Measurements from ENCODE around the gene DGKB.

DGKB gene

DNA sequence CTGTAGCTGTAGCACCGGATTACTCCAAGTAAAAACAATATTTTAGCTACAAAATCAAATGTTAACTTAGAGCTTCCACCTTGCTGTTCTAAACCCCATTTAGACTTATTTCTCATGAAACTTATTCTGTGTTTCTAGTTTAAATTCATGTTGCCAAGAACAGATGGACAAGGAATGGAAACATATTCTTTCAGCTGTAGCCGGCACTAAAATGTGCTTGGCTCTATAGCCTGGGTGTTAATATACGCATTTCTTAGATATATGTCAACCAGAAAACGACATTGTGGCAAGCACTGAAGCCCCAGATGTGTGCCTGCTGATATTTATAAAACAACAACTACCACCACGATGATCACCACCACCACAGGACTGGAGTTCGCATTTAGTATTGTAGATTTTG is 722.8 kb downstream of the DGKB start:
- DNase-seq = no peak

DNA sequence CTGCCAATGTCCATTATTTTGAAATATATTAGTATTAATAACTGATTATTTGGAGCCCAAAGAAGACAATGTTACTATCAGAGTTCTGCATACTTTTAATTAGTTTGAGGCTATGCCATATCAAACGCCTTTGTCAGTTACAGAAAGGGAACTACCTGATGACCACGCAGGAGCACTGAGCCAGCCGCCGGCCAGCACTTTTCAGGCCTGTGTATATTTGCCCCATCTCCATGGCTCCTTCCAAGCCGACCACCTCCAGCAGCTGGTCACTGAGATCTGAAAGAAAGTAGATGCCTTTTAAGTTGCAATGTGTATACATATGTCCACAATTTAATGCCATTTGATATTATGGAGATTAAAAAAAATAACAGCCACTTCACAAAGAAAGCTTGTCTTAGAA is 724.7 kb downstream of the DGKB start:
- no peak for DNase-seq

DNA sequence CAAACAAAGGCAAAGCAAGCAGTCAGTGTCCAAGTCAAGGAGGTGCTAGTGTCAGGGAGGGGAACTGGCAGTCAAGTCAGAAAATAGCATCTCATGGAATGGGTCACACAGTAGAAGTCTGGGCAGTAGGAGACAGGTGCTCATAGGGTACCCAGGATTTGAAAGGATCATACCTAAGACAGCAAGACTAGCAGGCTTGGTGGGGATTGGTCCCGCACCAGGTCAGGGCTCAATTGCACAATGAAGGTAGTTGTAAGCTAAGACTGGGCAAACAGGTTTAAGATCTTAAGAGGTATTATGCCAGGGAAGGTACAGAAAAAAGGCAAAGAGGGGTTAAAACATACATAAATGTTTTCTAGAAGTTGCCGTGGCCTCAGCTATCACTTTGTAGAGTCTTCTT is 731.7 kb downstream of the DGKB start:
- no peak for DNase-seq

DNA sequence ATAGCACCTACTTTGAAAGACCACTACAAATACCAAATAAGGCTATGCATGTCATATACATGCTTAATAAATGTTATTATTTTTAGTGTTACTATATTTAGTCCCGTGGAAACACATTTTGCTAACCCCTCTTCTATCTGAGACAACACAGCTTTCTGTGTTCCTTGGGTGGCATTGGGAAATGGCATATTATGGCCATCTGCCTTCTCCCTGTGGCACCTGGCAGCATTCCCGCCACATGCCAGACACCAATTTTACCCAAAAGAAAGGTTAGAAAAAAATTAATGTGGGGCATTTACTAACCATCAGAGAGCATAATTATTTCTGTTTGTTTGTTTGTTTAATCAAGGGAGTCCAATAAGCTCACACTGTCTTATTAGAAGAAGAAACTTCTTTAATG is 744.4 kb downstream of the DGKB start:
- no peak for DNase-seq

DNA sequence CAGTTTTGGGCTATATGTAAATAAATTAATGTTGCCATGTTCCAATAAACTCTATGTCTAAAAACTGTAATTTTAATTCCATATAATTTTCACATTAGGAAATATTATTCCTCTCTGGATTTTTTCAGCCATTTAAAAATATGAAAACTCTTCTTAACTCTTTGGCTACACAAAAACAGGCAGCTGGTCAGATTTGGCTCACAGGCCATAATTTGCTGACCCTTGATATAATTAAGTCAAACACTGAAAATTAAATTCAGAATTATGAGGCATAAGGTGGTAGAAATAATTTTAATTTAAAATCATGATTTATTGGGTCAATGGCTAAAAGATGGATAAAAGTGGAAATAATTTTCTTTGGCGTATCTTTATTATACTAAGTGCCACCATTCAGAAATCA is 746.1 kb downstream of the DGKB start:
- DNase-seq = no peak

DNA sequence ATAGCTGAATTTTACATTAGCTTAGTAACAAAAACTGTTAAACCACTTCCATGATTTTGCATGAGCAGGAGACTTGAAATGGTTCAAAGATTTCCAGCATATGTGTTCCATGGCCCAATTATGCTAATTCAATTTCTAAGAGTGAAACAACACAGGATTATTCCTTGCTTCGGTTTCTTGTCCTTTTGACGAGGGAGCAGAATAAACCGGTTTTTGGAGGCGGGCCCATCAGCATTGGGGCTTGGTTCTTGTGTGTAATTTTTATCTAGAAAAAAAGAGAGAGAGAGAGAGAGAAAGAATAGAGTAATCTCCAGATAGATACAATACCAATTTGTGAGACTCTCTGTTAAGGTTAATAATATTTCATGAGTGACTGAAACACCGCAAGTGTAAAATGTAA is 753.6 kb downstream of the DGKB start:
- DNase-seq = no peak

DNA sequence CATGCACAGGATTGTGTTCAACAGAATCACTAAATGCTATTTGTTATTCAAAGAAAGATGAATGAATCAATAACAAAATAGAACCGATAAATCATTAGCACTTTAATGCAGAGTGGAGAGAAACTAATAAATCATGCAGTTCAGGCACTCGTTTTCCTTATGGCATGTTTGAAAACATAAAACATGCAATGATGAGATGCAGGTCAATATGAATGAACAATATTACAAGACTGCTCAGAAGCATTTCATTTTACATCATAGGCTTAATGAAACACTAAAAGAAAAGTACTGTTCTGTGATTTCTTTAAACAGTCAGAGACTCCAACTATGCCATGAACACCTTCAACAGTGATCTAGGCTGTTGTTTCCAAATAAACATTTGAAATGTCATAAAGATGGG is 755.0 kb downstream of the DGKB start:
- DNase-seq = no peak

DNA sequence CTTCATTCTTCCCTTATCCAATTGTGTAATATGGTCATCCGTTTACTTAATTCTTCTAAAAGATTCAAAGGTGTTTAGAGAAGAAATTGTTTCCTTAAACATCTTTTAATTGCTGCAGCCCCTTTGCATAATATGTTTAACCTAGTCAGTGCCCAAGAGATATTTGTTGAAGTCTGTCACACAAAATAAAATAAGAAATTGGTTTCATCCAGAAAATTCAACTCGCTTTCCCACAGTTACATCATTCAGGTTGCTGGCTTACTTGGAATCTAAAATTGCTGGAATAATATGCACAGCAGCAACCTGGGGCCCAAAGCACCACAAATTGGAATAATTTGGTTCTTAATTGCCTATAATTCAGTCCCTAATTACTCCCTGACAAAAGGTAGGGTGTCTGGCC is 758.0 kb downstream of the DGKB start:
- no peak for DNase-seq

DNA sequence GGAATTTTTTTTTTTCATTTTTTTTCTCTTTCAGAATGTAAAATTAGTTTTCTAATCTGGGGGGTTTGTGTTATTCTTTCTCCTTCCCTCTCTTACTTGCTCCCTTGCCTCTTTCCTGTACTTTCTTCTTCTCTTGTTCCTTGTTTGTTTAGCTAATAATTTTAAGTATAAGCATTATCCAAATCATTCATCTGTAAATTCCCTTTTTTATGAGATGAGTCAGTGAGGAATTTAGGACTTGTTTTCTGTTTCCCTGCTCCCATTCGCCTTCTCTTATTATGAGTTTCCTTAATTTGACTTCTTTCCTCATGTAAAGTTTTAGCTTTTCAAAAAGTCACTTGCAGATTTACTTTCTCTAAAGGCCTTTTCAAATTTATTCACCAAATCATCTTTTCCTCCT is 758.4 kb downstream of the DGKB start:
- no peak for DNase-seq

DNA sequence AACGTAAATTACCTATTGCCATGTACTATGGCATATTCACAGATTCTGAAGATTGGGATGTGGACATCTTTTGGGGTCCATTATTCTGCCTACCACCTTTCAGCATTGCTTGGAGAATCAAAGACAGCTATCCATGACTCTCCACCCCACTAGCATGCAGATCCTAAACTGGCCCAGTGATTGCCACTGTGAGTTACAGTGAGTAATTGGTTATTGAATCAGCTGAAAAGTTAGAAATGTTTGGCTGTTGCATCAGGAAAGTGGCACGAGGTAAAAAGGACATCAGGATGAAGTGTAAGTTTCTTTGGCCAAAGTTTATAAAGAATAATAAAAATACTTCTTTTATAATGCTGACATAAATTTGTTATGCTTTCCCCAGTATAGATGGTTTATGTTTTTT is 764.9 kb downstream of the DGKB start:
- DNase-seq = no peak

DNA sequence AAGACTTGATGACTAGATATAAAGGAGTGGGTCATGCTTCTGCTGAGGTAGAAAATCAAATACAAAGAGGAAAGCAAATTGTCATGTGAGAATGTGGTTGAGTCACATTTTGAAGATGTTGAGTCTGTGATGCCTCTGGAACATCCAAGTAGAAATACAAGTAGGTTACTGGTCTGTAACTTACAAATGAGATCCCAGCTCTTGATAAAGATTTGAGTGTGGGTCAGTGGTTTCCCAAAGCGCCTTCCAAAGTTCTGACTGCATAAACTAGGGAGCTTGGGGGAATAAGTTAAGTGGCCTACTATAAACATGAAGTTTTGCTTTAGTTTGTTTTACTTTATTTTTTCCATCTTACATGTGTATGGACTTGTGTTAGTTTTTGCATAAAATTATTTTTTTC is 768.8 kb downstream of the DGKB start:
- DNase-seq = no peak

DNA sequence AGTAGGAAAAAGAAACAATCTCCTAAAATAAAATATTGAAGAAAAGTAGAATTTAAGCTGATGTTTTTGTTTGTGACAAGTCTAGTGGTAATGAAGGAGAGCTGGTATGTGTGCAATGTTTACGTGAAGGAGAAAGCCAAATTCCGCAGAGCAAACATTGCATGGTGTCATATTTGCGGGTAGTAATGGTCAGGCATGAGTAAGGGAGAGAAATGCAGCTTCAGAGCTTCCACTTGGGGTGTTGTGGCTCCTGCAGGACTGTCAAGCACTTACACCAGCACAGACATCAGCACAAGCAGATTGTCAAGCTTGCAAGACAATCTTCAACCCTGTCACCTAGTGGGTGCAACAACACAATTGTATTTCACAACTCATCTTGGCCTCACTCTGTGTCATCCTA is 776.6 kb downstream of the DGKB start:
- DNase-seq = no peak

DNA sequence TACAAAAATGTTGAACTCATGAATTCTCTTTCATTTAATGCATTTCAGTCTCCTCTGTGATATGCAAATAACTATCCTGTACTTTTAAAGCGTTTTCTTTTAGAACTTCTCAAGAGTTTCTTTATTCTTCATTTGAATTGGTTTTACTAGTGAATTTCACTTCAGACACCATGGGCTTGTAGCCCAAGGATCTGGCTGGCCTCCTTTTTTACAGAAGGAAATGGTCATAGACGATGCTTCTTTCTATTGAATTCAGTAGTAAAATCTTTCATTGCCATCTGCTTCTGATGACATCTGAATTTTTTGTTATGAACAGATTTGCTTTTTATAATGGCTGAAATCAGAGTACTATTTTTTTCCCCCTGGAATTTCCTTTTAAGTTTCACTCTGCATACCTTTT is 777.8 kb downstream of the DGKB start:
- no peak for DNase-seq

DNA sequence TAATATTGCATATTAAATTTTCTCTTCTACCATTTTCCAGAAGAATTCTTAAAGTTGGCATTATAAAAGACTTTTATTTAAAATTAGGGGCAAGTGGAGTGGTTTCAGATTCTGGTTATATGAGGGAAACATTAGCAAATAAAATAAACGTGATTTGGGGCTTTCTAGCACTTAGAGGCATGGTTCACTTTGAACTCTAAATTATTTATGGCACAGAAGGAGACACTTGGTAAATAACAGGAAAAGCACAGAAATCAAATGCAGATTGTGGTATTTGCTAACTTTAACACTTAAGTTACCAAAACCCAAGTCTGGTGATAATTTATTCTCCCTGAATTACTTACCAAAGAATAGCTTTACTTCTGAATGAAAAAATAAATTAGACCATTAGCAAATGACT is 778.6 kb downstream of the DGKB start:
- DNase-seq = no peak

DNA sequence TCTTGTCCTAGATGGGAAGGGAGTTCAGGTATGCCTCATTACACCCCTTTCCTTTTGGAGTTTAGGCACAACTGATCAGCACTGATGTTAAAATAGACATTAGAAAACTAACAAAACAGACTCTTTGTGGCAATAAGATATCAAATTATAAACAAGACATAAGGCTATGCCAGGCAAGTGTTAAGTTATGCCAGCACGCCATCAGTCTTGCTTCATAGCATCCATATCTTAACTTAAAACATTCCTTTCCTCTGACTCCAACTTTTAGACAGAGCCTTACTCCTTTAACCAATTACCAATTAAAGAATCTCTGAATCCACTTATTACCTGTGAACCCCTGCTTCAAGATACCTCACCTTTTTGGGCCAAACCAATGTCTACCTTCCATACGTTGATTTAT is 786.9 kb downstream of the DGKB start:
- no peak for DNase-seq

DNA sequence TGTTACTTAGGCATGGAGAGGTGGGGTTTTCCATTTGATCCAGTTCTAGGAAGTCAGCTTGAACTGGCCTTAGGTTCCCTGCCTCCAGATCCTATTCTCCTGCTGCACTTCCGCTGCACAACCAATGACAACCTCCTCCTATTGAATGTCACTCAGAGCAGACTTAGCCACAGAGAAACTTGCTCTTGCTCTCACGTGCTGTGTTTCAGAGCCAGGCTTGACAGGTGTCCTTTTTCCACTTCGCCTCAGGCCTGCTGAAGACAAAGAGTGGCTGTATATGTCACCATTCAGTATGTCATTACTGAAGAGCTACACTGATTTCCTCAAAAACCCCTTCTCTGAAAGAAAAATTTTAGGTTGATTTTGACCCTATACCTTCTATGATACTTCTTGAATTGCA is 797.7 kb downstream of the DGKB start:
- DNase-seq = no peak

DNA sequence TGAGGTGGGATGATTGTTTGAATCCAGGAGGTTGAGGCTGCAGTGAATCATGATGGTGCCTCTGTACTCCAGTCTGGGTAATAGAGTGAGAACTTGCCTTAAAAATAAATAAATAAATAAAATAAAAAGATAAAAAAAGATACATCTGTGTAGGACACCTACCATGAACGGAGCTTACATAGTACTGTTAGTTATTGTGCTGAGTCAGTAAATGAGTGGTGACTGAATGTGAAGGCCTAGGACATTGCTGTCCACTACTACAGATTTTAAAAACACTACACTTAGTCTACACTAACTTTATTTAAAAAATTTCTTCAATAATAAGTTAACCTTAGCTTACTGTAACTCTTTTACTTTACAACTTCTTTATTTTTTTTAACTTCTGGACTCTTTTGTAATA is 806.4 kb downstream of the DGKB start:
- no peak for DNase-seq

DNA sequence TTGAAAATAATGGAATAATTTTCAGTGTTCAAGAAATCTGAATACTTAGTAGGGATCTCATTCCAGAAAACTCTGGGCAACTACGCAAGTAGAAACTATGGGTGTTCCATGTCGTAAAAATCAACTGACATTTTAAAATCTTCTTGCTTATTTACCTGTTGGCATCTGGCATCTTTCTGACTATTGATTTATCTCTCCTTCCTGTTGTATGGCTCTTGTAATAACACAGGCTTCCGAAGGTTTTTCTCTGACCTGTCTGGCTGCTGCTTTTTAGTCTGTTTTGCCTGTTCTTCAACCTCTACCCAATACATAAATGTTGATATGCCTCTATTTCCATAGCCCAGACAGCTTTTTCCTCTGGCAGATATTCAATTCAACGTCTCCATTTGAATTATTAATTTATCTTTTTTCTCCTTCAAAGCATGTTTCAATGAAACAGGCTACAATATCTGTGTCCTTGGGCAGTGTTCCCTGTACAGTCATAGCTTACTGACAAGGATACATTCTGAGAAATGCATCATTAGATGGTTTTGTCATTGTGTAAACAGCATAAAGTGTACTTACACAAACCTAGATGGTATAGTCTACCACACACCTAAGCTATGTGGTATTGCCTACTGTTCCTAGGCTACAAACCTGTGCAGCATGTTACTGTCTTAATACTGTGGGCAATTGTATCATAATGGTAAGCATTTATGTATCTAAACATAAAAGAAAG is 807.2 kb downstream of the DGKB start:
- no peak for DNase-seq

Data from HCEC 1CT (cell line).